WTC11 (cell line): ENCODE data around the gene GSTM1. TPM values are rescaled to one million over a fixed set of nuclear protein-coding genes. Genes with fewer than 3 reads are reported as not detected.
"Not testable (repeated sequence)": the region's sequence is repeated elsewhere in the genome, so short reads cannot be mapped to it uniquely, and the experiment has no call there.

Experiments used
- ATAC-seq: fragments of 200-7000 bp; cut with Tn5 transposase; 2 replicates; pipeline ENCODE4 v1.10.0; 2021; ENCODE audit warnings: mild to moderate bottlenecking, moderate library complexity
- CTCF ChIA-PET: fragments of 300-600 bp; sonication (Branson Sonifier 250); formaldehyde crosslinking; loops from one replicate; lab custom pipeline; 2021; ENCODE audit warnings: antibody characterized with exemption; lab: Charles Lee
- POLR2A ChIA-PET: fragments of 350-600 bp; sonication (Branson Sonifier 250); formaldehyde crosslinking; loops from one replicate; lab custom pipeline; 2021; ENCODE audit warnings: antibody characterized with exemption; lab: Charles Lee
- DNase-seq: peaks from one replicate; pipeline ENCODE4 v3.0.0; 2021; ENCODE audit warnings: low spot score
- H3K27ac Mint-ChIP-seq: 2 replicates; pipeline ENCODE4 v1.8.0; 2021; ENCODE audit warnings: mixed read lengths
- H3K27me3 Mint-ChIP-seq: 2 replicates; pipeline ENCODE4 v1.8.0; 2021; ENCODE audit warnings: low read depth, mild to moderate bottlenecking, moderate library complexity, mixed read lengths
- H3K36me3 Mint-ChIP-seq: 2 replicates; pipeline ENCODE4 v1.8.0; 2021; ENCODE audit warnings: mixed read lengths
- H3K4me1 Mint-ChIP-seq: 2 replicates; pipeline ENCODE4 v1.8.0; 2022; ENCODE audit warnings: mixed read lengths
- H3K4me3 Mint-ChIP-seq: 2 replicates; pipeline ENCODE4 v1.8.0; 2021; ENCODE audit warnings: mild to moderate bottlenecking, moderate library complexity, mixed read lengths
- H3K9me3 Mint-ChIP-seq: 2 replicates; pipeline ENCODE4 v1.8.0; 2021; ENCODE audit warnings: mixed read lengths
- ARID4B ChIP-seq: sonication (generic); formaldehyde crosslinking; IDR thresholded peaks from 2 replicates; pipeline ENCODE4 v1.8.0; 2023; ENCODE audit warnings: missing genetic modification reagents, mild to moderate bottlenecking, borderline replicate concordance
- ATF1 ChIP-seq: sonication (generic); formaldehyde crosslinking; IDR thresholded peaks from 2 replicates; pipeline ENCODE4 v1.8.1; 2023; ENCODE audit warnings: mild to moderate bottlenecking, moderate library complexity, missing genetic modification reagents
- EMX1 ChIP-seq: fragments of 250-450 bp; sonication (Bioruptor Pico); IDR thresholded peaks from 2 replicates; pipeline ENCODE4 v1.8.0; 2021; ENCODE audit warnings: mild to moderate bottlenecking
- JUN ChIP-seq: sonication (generic); formaldehyde crosslinking; IDR thresholded peaks from 2 replicates; pipeline ENCODE4 v1.8.0; 2023; ENCODE audit warnings: mild to moderate bottlenecking, missing genetic modification reagents
- NFYB ChIP-seq: sonication (generic); formaldehyde crosslinking; conservative IDR thresholded peaks from 2 replicates; pipeline ENCODE4 v1.8.0; 2022; ENCODE audit warnings: low read depth, missing genetic modification reagents
- TCF7 ChIP-seq: sonication (generic); formaldehyde crosslinking; IDR thresholded peaks from 2 replicates; pipeline ENCODE4 v1.8.0; 2022; ENCODE audit warnings: mild to moderate bottlenecking, low read depth, missing genetic modification reagents, moderate library complexity
- TEAD4 ChIP-seq: sonication (generic); formaldehyde crosslinking; IDR thresholded peaks from 2 replicates; pipeline ENCODE4 v1.8.0; 2022; ENCODE audit warnings: mild to moderate bottlenecking, missing genetic modification reagents
- TP53 ChIP-seq: sonication (generic); formaldehyde crosslinking; IDR thresholded peaks from 2 replicates; pipeline ENCODE4 v1.8.1; 2023; ENCODE audit warnings: mild to moderate bottlenecking, missing genetic modification reagents
- ZNF396 ChIP-seq: fragments of 250-450 bp; sonication (Bioruptor Pico); IDR thresholded peaks from 2 replicates; pipeline ENCODE4 v1.8.0; 2021; ENCODE audit warnings: mild to moderate bottlenecking, moderate library complexity, borderline replicate concordance
- ZNF423 ChIP-seq: fragments of 250-450 bp; sonication (Bioruptor Pico); IDR thresholded peaks from 2 replicates; pipeline ENCODE4 v2.1.2; 2022; ENCODE audit warnings: mild to moderate bottlenecking, moderate library complexity
- total RNA-seq: library from RNA; stranded (reverse); gene quantifications from 3 replicates; pipeline ENCODE4 v1.2.3, GENCODE V29; 2021
- TF ChIP-seq, protein P1 (sequence below): fragments of 250-450 bp; sonication (Bioruptor Pico); IDR thresholded peaks from 2 replicates; pipeline ENCODE4 v1.9.0; 2021; ENCODE audit warnings: mild to moderate bottlenecking, borderline replicate concordance
- TF ChIP-seq, protein P2 (sequence below): sonication (generic); formaldehyde crosslinking; IDR thresholded peaks from 2 replicates; pipeline ENCODE4 v1.8.0; 2023; ENCODE audit warnings: mild to moderate bottlenecking, missing genetic modification reagents

Gene GSTM1
- total RNA-seq, 1 experiment from 2014 or later: not detected

- H3K36me3 Mint-ChIP-seq, H3K27me3 Mint-ChIP-seq, H3K27ac Mint-ChIP-seq, POLR2A ChIA-PET, CTCF ChIA-PET, H3K9me3 Mint-ChIP-seq, H3K4me1 Mint-ChIP-seq, ATAC-seq, DNase-seq, H3K4me3 Mint-ChIP-seq: not testable (repeated sequence)
Observed at GRCh38 chr1:109684777-109685176, 2.8 kb upstream of the GSTM1 start.

- CTCF ChIA-PET, POLR2A ChIA-PET, H3K9me3 Mint-ChIP-seq, H3K27ac Mint-ChIP-seq, H3K27me3 Mint-ChIP-seq, H3K4me1 Mint-ChIP-seq, ATAC-seq, DNase-seq, H3K4me3 Mint-ChIP-seq, H3K36me3 Mint-ChIP-seq: not testable (repeated sequence)
Observed at GRCh38 chr1:109685399-109685798, 2.2 kb upstream of the GSTM1 start.

DNA sequence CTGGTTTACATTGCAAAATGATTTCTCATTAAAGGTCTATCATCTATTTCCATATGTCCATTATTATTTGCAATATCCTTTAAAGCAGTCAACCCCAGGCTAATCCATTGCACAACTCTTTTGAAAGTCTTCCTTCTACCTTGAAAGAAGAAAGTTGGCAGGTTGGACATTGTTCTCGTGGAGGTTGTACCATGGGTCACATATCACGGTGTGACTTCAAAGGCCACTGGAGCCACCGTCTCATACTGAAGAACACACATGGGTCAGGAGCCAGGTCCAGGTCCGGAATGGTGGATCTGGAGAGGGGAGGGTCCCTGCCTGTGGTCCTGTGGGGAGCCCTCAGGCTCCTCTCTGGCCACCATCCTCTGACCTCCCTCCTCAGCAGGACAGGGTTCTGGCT lies 1.7 kb upstream of the GSTM1 start:
- CTCF ChIA-PET, ATAC-seq, H3K4me3 Mint-ChIP-seq, H3K9me3 Mint-ChIP-seq, POLR2A ChIA-PET, DNase-seq, H3K4me1 Mint-ChIP-seq, H3K36me3 Mint-ChIP-seq, H3K27ac Mint-ChIP-seq, H3K27me3 Mint-ChIP-seq: not testable (repeated sequence)

DNA sequence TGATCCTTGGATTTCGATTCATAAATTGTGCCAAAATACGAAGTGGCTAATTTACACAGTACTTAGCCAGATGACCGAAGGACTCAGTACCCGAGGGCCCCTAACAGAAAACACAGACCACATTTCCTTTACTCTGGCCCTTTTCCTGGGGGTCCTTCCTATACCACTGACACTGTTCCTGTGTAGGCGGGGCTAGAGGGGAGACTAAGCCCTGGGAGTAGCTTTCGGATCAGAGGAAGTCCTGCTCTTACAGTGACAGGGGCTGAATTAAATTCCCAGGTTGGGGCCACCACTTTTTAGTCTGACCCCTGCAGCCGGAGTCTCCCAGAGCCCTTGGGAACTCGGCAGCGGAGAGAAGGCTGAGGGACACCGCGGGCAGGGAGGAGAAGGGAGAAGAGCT lies 508 bp upstream of the GSTM1 start:
- H3K27ac Mint-ChIP-seq, POLR2A ChIA-PET, H3K4me1 Mint-ChIP-seq, ATAC-seq, H3K36me3 Mint-ChIP-seq, H3K9me3 Mint-ChIP-seq, H3K4me3 Mint-ChIP-seq, H3K27me3 Mint-ChIP-seq, CTCF ChIA-PET, DNase-seq: not testable (repeated sequence)

DNA sequence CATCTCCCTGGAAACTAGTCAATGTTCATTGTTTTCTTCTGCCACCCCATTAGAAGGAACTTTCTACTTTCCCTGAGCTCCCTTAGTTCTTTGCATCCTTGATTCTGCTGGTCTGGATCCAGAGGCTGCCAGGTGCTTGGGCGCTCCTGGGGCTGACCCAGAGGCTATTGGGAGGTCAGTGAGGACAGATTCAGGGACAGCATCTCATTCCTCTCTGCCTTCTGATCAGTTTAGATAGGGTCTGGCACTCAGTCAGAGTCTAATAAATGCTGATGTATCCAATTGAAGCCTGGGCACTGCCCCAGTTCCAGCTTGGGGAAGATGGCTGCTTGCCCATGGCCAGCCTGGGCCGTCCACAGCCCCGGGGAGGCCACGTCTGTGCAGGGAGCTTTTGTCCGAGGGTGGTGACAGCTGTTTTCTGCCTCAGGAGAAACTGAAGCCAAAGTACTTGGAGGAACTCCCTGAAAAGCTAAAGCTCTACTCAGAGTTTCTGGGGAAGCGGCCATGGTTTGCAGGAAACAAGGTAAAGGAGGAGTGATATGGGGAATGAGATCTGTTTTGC lies 2.3 kb downstream of the GSTM1 start:
- ChIA-PET CTCF (no interaction called here), POLR2A (no interaction called here)
- no peak overlapping the region for H3K4me3 Mint-ChIP-seq
- DNase-seq (no peak), ATAC-seq (no peak)
- no peaks in the 10 kb centered on the region for H3K27me3 Mint-ChIP-seq
- no peaks in the 10 kb centered on the region for H3K9me3 Mint-ChIP-seq
- no peaks in the 10 kb centered on the region for H3K4me1 Mint-ChIP-seq
- no peaks in the 10 kb centered on the region for H3K36me3 Mint-ChIP-seq
- TF ChIP-seq TP53 (no peak), ZNF396 (CRISPR knock-in tag) (no peak)
- TF ChIP-seq, protein P1, sequence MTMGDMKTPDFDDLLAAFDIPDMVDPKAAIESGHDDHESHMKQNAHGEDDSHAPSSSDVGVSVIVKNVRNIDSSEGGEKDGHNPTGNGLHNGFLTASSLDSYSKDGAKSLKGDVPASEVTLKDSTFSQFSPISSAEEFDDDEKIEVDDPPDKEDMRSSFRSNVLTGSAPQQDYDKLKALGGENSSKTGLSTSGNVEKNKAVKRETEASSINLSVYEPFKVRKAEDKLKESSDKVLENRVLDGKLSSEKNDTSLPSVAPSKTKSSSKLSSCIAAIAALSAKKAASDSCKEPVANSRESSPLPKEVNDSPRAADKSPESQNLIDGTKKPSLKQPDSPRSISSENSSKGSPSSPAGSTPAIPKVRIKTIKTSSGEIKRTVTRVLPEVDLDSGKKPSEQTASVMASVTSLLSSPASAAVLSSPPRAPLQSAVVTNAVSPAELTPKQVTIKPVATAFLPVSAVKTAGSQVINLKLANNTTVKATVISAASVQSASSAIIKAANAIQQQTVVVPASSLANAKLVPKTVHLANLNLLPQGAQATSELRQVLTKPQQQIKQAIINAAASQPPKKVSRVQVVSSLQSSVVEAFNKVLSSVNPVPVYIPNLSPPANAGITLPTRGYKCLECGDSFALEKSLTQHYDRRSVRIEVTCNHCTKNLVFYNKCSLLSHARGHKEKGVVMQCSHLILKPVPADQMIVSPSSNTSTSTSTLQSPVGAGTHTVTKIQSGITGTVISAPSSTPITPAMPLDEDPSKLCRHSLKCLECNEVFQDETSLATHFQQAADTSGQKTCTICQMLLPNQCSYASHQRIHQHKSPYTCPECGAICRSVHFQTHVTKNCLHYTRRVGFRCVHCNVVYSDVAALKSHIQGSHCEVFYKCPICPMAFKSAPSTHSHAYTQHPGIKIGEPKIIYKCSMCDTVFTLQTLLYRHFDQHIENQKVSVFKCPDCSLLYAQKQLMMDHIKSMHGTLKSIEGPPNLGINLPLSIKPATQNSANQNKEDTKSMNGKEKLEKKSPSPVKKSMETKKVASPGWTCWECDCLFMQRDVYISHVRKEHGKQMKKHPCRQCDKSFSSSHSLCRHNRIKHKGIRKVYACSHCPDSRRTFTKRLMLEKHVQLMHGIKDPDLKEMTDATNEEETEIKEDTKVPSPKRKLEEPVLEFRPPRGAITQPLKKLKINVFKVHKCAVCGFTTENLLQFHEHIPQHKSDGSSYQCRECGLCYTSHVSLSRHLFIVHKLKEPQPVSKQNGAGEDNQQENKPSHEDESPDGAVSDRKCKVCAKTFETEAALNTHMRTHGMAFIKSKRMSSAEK (CRISPR knock-in tag): no peak
- no peak overlapping the region for H3K27ac Mint-ChIP-seq

GRCh38 chr1:109691759-109692158 lies 4.1 kb downstream of the GSTM1 start:
- Mint-ChIP-seq H3K36me3 (no peaks in the 10 kb centered on the region), H3K9me3 (no peaks in the 10 kb centered on the region), H3K27ac (no peak overlapping the region), H3K27me3 (no peaks in the 10 kb centered on the region), H3K4me3 (no peak overlapping the region), H3K4me1 (no peaks in the 10 kb centered on the region)
- POLR2A ChIA-PET: no interaction called here
- CTCF ChIA-PET: no interaction called here
- ATAC-seq (no peak), DNase-seq (no peak)
- TF ChIP-seq TCF7 (no peak), EMX1 (CRISPR knock-in tag) (no peak), JUN (CRISPR knock-in tag) (no peak), ARID4B (CRISPR knock-in tag) (no peak), NFYB (CRISPR knock-in tag) (no peak), ATF1 (no peak), ZNF423 (CRISPR knock-in tag) (no peak), TEAD4 (no peak)
- TF ChIP-seq, protein P2, sequence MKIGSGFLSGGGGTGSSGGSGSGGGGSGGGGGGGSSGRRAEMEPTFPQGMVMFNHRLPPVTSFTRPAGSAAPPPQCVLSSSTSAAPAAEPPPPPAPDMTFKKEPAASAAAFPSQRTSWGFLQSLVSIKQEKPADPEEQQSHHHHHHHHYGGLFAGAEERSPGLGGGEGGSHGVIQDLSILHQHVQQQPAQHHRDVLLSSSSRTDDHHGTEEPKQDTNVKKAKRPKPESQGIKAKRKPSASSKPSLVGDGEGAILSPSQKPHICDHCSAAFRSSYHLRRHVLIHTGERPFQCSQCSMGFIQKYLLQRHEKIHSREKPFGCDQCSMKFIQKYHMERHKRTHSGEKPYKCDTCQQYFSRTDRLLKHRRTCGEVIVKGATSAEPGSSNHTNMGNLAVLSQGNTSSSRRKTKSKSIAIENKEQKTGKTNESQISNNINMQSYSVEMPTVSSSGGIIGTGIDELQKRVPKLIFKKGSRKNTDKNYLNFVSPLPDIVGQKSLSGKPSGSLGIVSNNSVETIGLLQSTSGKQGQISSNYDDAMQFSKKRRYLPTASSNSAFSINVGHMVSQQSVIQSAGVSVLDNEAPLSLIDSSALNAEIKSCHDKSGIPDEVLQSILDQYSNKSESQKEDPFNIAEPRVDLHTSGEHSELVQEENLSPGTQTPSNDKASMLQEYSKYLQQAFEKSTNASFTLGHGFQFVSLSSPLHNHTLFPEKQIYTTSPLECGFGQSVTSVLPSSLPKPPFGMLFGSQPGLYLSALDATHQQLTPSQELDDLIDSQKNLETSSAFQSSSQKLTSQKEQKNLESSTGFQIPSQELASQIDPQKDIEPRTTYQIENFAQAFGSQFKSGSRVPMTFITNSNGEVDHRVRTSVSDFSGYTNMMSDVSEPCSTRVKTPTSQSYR (CRISPR knock-in tag): no peak
